ENCODE data around the gene CACTIN.

The CACTIN gene

DNA sequence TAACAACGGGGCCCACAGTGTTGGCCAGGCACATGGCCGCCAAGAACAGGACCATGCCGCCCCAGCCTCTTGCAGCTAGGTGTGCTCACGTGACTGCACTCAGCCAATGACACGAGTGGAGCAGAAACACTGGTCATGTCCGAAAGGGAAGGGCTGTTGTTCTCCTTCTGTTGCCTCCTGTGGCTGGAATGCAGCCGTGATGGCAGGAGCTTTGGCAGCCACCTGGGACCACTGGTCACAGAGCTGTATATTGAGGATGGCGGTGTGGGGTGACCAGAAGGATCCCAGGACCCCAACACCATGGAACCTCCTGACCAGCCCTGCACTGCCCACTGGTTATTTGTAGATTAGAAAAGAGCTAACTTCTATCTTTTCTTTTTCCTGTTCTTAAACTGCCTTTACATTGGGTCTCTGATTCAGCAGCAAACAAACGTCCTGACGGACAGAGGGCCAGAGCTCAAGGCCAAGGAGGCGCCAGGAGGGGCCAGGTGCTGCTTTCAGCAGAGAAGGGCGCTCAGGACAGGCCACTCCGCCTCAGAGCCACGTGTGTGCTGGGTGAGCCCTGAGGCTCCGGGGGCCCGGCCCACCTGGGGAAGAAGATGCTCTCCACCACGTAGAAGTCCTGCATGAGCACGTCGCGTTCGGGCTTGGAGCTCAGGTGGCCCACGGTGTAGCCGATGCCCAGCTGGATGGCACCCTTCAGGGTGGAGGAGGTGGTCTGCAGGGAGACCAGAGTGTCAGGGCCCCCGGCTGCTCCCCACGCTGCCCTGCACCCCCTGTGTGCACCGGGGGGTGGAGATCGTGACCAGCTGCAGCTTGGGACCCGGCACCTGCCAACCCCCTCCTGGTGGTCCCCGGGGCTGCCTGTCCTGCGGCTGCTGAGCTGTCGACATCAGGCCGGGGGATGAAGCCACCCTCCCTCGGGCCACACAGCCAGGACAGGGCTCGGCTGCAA lies 35.0 kb upstream of the CACTIN start:
- Histone ChIP-seq H3K36me3 (replicated peaks; ENCODE audit: insufficient read depth, low read length) (no peaks in the 10 kb centered on the region), H3K9ac (ENCODE audit: low read length) (no peak overlapping the region), H3K27ac (ENCODE audit: low read length) (no peak overlapping the region)

DNA sequence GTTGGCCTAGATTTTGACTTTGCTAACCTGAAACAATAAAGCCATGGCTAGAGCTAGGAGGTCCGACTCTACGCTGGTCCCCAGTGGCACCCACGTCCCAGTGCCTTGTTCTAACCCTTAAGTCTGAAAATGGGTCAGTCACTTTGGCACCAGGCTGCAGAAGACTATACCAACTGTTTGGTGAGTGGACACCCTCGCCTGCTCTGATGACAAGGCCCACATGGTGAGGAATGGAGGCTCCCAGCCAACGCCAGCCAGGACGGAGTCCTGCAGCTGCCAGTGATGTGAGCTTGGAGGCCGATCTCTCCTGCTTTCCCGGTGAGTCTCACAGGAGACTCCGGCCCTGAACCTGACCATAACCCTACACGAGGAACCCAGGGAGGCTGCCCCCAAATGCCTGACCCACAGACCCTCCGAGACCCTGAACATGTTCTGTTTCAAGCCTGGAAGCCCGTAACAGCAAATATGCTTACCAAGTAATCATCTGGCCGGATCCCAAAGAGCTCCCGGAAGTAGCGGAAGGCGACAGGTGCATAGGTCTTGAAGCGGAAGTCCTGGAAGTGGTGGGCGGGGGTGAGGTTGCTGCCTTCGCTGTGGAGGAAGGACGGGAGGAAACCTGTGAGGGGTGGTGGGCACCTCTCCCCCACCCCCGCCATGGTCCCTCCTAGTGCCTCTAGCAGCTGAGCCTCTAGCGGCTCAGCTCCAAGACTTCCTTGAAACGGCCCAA lies 34.1 kb upstream of the CACTIN start:
- Histone ChIP-seq H4K20me1 (ENCODE audit: insufficient read depth, low read length) (no peaks in the 10 kb centered on the region), H3K36me3 (replicated peaks; ENCODE audit: insufficient read depth, low read length) (no peaks in the 10 kb centered on the region)

More for the DNA sequence above, 35.0 kb upstream of the CACTIN start:
- H3K9me3 ChIP-seq (replicated peaks; ENCODE audit: insufficient read depth, low read length), result no peaks in the 10 kb centered on the region
- H3K4me1 ChIP-seq (ENCODE audit: low read length), result no peaks in the 10 kb centered on the region
- no peaks in the 10 kb centered on the region for H3F3A ChIP-seq (ENCODE audit: insufficient read depth, low read length)
- H2AFZ ChIP-seq (ENCODE audit: low read length), result no peak overlapping the region
- no peak overlapping the region for H3K4me3 ChIP-seq (ENCODE audit: low read length)
- H3K4me2 ChIP-seq (ENCODE audit: low read depth, low read length), result no peak overlapping the region
- no peaks in the 10 kb centered on the region for H3K79me2 ChIP-seq (ENCODE audit: low read length)
- no peaks in the 10 kb centered on the region for H3K9me2 ChIP-seq (replicated peaks; ENCODE audit: insufficient read depth, low read length)
- DNase-seq, result no peak
- TF ChIP-seq EZH2phosphoT487 (IDR thresholded peaks at IDR 0.05; ENCODE audit: low read length) (no peak), CTCF (IDR thresholded peaks at IDR 0.05; ENCODE audit: low read length) (no peak), EZH2 (optimal IDR thresholded peaks at IDR 0.05; ENCODE audit: low read depth, low read length) (no peak)
- no peaks in the 10 kb centered on the region; the same call in 1 of the 2 replicates for H4K20me1 ChIP-seq (ENCODE audit: insufficient read depth, low read length)
- no peaks in the 10 kb centered on the region for H3K27me3 ChIP-seq (replicated peaks; ENCODE audit: insufficient read depth, low read length)

GRCh38 chr19:3659746-3660112 lies 33.1 kb upstream of the CACTIN start:
- no peaks in the 10 kb centered on the region for H3K9me2 ChIP-seq (replicated peaks; ENCODE audit: insufficient read depth, low read length)
- H3K4me2 ChIP-seq (ENCODE audit: low read depth, low read length), result no peak overlapping the region
- no peaks in the 10 kb centered on the region for H3K36me3 ChIP-seq (replicated peaks; ENCODE audit: insufficient read depth, low read length)
- no peaks in the 10 kb centered on the region for H3K79me2 ChIP-seq (ENCODE audit: low read length)
- no peak overlapping the region for H3K27ac ChIP-seq (ENCODE audit: low read length)
- TF ChIP-seq CTCF (IDR thresholded peaks at IDR 0.05; ENCODE audit: low read length) (no peak), EZH2phosphoT487 (IDR thresholded peaks at IDR 0.05; ENCODE audit: low read length) (no peak), EZH2 (optimal IDR thresholded peaks at IDR 0.05; ENCODE audit: low read depth, low read length) (no peak)
- DNase-seq, result no peak
- no peak overlapping the region for H3K4me3 ChIP-seq (ENCODE audit: low read length)
- H4K20me1 ChIP-seq (ENCODE audit: insufficient read depth, low read length), result no peaks in the 10 kb centered on the region
- no peak overlapping the region for H2AFZ ChIP-seq (ENCODE audit: low read length)
- H3K9ac ChIP-seq (ENCODE audit: low read length), result no peak overlapping the region
- no peaks in the 10 kb centered on the region for H3K9me3 ChIP-seq (replicated peaks; ENCODE audit: insufficient read depth, low read length)
- no peaks in the 10 kb centered on the region for H3F3A ChIP-seq (ENCODE audit: insufficient read depth, low read length)
- no peaks in the 10 kb centered on the region for H3K27me3 ChIP-seq (replicated peaks; ENCODE audit: insufficient read depth, low read length)
- H3K4me1 ChIP-seq (ENCODE audit: low read length), result no peaks in the 10 kb centered on the region

More for the DNA sequence above, 34.1 kb upstream of the CACTIN start:
- H3K9me2 ChIP-seq (replicated peaks; ENCODE audit: insufficient read depth, low read length), result no peaks in the 10 kb centered on the region
- no peak overlapping the region for H3K4me3 ChIP-seq (ENCODE audit: low read length)
- H2AFZ ChIP-seq (ENCODE audit: low read length), result no peak overlapping the region
- H3K4me2 ChIP-seq (ENCODE audit: low read depth, low read length), result no peak overlapping the region
- H3K9me3 ChIP-seq (replicated peaks; ENCODE audit: insufficient read depth, low read length), result no peaks in the 10 kb centered on the region
- no peaks in the 10 kb centered on the region for H3F3A ChIP-seq (ENCODE audit: insufficient read depth, low read length)
- H3K79me2 ChIP-seq (ENCODE audit: low read length), result no peaks in the 10 kb centered on the region
- no peak overlapping the region for H3K9ac ChIP-seq (ENCODE audit: low read length)
- H3K4me1 ChIP-seq (ENCODE audit: low read length), result no peaks in the 10 kb centered on the region
- TF ChIP-seq CTCF (IDR thresholded peaks at IDR 0.05; ENCODE audit: low read length) (no peak), EZH2phosphoT487 (IDR thresholded peaks at IDR 0.05; ENCODE audit: low read length) (no peak), EZH2 (optimal IDR thresholded peaks at IDR 0.05; ENCODE audit: low read depth, low read length) (no peak)
- no peaks in the 10 kb centered on the region for H3K27me3 ChIP-seq (replicated peaks; ENCODE audit: insufficient read depth, low read length)
- no peak for DNase-seq
- no peak overlapping the region for H3K27ac ChIP-seq (ENCODE audit: low read length)
